Epithelial cell of umbilical artery (primary cell): Measurements from ENCODE around the gene GALNT15. TPM values are rescaled to one million over a fixed set of nuclear protein-coding genes. Genes with fewer than 3 reads are reported as not detected.

Experiments used
- total RNA-seq: library from RNA; depleted of rRNA; stranded (reverse); fragments of >200 nt; gene quantifications from 2 replicates; pipeline ENCODE4 v1.2.3, GENCODE V29; 2014

Gene GALNT15, protein sequence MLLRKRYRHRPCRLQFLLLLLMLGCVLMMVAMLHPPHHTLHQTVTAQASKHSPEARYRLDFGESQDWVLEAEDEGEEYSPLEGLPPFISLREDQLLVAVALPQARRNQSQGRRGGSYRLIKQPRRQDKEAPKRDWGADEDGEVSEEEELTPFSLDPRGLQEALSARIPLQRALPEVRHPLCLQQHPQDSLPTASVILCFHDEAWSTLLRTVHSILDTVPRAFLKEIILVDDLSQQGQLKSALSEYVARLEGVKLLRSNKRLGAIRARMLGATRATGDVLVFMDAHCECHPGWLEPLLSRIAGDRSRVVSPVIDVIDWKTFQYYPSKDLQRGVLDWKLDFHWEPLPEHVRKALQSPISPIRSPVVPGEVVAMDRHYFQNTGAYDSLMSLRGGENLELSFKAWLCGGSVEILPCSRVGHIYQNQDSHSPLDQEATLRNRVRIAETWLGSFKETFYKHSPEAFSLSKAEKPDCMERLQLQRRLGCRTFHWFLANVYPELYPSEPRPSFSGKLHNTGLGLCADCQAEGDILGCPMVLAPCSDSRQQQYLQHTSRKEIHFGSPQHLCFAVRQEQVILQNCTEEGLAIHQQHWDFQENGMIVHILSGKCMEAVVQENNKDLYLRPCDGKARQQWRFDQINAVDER
- total RNA-seq = 1.3 and 8.7 TPM in 2 replicates

DNA sequence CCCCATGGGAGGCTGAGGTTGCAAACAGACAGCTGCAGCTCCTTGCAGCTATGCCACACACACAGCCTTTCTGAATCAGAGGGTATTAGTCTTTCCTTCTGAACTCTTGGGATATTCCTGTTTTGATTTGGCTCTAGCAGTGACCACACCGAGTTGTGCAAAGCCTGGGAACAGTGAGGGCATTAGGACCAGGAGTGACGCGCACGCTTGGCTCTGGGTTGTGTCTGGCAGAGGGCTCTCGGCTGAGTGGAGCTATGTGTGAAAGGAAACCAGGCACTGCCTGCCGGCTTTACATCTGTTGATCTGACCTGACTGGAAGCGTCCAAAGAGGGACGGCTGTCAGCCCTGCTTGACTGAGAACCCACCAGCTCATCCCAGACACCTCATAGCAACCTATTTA is at the start of gene GALNT15:
GALNT15 (plus strand) TSS at position 292 of the 400 bp plus-strand sequence. CDS start 472 bp downstream, outside the sequence.

DNA sequence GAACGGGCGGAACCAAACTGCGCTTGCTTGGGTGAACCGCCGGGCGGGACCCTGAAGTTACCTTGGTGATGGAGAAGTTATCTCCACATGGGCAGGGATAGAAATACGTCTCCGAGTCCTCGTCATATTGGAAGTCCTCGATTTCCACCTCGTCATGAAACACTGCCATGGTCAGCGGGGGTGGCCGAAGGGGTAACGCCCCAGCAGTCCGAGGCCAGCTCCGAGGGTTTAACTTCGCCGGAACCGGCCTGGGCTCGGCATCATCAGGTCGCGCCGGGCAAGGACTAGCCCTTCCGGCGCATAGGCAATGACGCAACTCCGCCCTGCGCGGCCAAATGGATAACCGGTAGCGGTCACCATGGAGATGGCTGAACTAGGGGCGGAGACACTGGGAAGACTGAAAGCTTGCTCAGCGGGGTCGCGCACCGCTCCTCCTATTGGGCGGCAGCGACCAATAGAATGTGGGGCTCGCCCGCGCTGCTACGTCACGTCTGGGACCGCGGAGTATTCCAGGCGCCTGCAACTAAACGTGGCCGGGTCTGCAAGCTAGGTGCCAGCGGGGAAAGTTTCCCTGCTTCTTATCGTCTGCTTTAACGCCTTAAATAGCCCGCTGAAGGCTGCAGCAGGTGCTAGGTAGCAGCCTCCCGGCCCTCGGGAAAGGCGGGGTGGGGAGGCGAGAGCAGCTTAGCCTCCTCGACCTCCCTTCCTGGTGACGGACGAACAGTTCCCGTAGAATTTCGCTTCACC is 90.4 kb downstream of the GALNT15 start, which contains the start of the genes DPH3 and OXNAD1:
DPH3 (minus strand) TSS at position 236 of the 747 bp plus-strand sequence; CDS start at position 169, 67 bp downstream.
OXNAD1 (plus strand) TSS at position 505 of the 747 bp plus-strand sequence. CDS start 5,741 bp downstream, outside the sequence.

Other genes starting within 250 kb of the GALNT15 start
- gene DPH3, start 90.3 kb downstream of the GALNT15 start, total RNA-seq = 23.4 and 25.1 TPM in 2 replicates
- gene OXNAD1, start 90.5 kb downstream of the GALNT15 start, total RNA-seq = 12.0 and 14.1 TPM in 2 replicates